DOHH2 (cell line): ENCODE data around the gene SSH2.

Experiments
- CTCF ChIP-seq: fragments of 200-600 bp; sonication (generic); IDR thresholded peaks from one replicate; pipeline ENCODE4 v1.5.1; 2014; ENCODE audit warnings: antibody characterized with exemption, mild to moderate bottlenecking, low read depth, low read length; ENCODE audit not compliant: poor library complexity, severe bottlenecking
- EZH2phosphoT487 ChIP-seq: fragments of 200-600 bp; sonication (generic); IDR thresholded peaks from 2 replicates; pipeline ENCODE4 v1.6.1; 2017; ENCODE audit warnings: borderline replicate concordance, mild to moderate bottlenecking, antibody characterized with exemption, low read length, moderate library complexity, mixed read lengths

GRCh38 chr17:29614349-29615047, 315.5 kb downstream of the SSH2 start:
- TF ChIP-seq CTCF (no peak), EZH2phosphoT487 (no peak)
